Sciatic nerve (tissue), 2 donors: Measurements from ENCODE around the gene C2CD2. TPM values are rescaled to one million over a fixed set of nuclear protein-coding genes. Genes with fewer than 3 reads are reported as not detected.

ENCODE experiments used
- ATAC-seq: fragments of 200-7000 bp; cut with Tn5 transposase; one replicate; pipeline ENCODE4 v1.9.1; 2020; ENCODE audit warnings: mild to moderate bottlenecking, moderate library complexity
- DNase-seq: peaks from one replicate; pipeline ENCODE4 v3.0.0-alpha.2; 2020; ENCODE audit warnings: low spot score
- intact Hi-C: fragments of 100-400 bp; cut with DNase I; formaldehyde crosslinking; loops from one replicate; pipeline ENCODE4 v1.14.2; 2022
- total RNA-seq: library from RNA; stranded (reverse); fragmentation: NEBNext Ultra II Directional; extraction: Animal tissue kit (Norgen Biotek cat#: 25700); gene quantifications from one replicate; pipeline ENCODE4 v1.2.1, GENCODE V29; 2021
- donor health status: DM: no; HTN: no; CAD: no.
- donor health status: DM: no; HTN: no; CAD: no.

Gene C2CD2
- total RNA-seq, 1 donor from 2014 or later = 60.9 TPM

DNA sequence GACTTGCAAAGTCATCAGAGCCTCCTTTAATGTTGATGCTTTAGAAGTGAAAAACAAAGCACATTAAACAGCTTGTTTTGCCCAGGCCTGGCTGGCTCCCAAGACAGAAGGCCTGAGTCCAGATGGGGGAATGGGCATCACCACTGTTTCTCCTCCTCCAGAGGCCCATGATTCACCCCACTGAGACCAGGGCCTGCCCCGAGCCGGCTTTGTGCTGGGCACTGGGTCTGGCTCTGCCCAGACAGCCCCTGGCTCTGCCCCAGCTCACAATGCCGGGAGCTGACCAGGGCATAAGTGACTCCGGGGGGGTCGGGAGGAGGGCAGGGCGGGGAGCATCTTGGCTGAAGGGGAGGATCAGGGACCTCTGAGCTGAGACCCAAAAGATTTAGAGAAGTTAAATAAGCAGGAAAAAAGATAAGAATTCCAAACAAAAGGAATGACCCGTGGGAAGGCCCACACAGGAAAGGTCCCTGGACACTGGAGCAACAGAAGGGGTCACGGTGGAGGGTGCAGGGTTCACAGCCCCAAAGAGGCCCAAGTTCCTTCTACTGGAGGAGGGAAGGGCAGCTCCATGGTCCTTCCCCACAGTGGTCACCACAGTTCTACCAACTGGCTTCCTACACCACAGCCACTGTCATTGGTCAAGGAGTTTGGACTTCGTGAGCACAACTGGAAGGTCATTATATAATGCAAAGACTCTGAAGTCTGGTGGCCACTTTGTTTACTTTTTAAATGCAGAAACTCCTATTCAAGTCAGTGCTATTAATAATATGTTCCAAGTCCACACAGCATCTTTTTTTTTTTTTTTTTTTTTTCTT is 5.5 kb downstream of the C2CD2 start:
- no peak for DNase-seq
- intact Hi-C loops = no loop called here
- ATAC-seq = peak; percentile 77

DNA sequence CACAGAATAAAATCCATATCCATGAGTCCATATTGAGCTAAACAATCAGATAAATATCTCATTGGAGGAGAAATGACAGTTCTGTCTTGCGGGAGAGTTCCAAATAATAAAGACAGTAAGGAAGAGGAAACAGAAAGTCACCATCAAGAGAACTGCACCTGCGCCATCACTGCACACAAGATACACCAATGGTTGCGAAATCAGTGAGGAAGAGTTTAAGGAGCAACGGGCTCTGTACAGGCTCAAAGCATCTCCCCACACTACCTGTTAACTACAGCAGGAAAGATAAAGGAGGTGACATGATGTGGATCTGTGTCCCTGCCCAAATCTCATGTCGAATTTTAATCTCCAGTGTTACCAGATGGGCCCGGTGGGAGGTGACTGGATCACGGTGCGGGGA is 7.8 kb downstream of the C2CD2 start:
- DNase-seq (no peak), ATAC-seq (no peak)
- intact Hi-C loops = no loop called here

DNA sequence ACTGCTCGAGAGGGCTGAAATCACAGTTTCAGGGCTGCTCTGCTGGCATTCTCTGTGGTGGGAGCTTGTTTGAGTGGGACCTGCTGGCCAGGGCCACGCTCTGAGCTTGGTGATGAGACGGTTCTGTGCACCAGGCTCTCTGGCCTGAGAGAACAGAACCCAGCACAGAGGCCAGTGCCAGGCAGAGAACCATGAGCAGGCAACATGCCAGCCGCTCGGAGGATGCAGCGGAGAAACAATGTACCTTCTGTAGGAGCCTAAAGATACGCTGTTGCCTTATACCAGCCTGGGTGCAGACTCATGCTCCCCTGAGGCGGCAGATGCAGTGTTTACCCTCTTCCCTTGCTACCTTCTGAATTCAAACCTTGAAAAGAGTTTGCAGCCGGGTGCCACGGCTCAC is 10.0 kb downstream of the C2CD2 start:
- ATAC-seq = no peak
- intact Hi-C loops = no loop called here
- DNase-seq = no peak

DNA sequence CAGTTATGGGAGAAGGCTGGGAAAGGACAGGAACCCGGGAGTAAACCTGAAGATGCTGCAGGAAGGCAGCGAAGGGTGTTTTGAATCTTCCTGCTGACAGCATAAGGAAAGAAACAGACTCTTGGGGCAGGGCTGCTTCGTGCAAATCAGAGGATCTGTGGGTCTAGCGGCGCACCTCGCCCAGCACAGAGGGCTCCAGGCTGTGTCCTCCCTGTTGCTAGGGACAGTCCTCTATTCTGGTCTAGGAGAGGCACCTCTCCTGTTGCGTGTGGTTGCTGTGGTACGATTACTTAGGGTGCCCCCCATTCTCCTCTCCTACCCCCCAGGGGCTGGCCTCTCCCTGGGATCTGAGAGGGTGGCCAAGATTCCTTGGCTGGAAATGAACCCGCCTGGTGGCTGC is 11.4 kb downstream of the C2CD2 start:
- ATAC-seq (no peak), DNase-seq (no peak)
- intact Hi-C loops = no loop called here

DNA sequence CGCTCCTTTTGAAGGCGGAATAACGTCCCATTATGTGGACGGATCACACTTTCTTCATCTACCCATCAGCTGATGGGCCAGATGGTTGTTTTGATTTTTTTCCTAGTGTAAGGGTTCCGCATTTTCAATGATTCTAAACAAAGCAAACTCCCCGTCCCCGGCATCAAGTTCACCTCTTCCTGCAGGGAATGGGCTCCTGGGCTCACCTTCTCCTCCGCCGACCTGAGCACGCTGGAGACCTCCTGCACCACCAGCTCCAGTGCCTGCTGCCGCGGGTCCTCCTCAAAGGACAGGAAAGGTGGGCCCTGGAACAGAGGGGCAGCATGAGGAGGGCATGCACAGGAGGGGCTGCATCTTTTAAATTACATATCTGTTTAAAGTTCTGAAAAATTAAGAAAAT is 11.9 kb downstream of the C2CD2 start:
- DNase-seq (no peak), ATAC-seq (no peak)
- intact Hi-C loops = no loop called here

DNA sequence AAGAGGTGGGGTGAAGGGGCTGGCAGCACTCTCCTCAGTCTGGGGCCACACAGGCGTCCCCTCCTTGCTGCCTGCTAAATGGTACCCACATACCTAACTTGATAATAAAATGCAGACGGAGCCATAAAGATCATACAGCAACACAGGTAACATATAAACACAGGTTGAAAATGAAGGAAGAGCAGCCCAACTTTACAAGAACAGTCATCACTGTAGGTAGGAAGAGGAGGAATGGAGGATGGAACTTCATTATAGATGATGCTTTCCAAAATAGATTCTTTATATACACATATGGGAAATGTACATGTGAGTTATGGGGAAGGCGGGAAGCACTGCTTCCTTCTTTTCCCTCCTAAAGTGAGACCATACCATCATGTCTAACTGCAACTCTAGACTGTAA is 13.4 kb downstream of the C2CD2 start:
- intact Hi-C loops = no loop called here
- no peak for ATAC-seq
- no peak for DNase-seq

DNA sequence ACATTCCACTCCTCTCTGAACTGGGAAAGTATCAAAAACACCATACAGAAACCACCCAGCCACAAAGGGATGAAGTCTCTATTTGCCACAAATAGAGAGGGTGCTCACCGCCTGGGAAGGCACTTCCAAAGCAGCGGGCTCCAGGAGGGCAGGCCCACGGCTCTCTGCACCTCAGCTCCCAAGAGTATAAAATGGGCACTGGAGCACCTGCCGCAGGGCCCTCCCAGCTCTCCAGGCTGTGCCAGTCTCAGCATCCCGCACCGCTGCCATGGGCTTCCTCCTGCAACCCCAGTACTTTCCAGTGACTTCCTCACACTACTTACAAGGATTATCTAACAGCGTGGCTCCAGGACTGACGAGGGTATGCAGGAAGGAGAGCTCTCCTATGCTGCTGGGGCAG is 14.4 kb downstream of the C2CD2 start:
- DNase-seq = no peak
- no peak for ATAC-seq
- intact Hi-C loops = no loop called here

DNA sequence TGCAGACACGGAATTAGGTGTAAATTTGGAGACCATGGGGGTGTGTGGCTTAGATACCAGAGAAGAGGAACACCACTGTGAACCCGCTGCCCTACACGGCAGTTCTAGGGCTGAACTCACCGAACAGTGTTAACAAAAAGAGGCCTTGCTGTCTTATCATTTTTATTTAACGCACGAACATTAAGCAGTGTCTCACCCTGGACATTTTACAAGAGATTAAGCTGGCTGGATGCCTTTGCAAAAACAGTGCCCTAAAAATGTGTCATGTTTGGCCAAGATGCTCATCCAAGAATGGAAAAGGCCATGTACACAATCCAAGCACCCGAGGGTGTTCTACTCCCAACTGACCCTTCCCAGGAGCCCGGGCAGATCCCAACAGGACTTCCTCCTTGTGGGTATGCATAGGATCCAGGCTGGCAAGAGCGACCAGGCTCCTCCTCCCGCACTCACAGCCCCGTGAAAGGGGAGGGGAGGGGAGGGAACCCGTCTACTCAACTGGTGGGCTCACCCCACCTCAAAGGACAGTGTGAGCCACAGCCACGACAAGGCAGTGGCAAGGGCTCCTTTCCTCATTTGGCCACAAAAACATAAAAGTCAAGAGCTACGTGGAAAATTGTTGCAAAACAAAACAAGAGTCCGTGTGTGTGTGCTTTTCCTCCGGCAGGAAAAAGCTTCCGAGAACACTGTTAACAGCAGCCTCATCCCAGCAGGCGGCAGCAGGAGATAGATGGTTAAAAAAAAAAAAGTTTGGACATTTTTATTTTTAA is 20.3 kb downstream of the C2CD2 start:
- peak; percentile 58 for ATAC-seq
- DNase-seq = no peak
- intact Hi-C loops = no loop called here

DNA sequence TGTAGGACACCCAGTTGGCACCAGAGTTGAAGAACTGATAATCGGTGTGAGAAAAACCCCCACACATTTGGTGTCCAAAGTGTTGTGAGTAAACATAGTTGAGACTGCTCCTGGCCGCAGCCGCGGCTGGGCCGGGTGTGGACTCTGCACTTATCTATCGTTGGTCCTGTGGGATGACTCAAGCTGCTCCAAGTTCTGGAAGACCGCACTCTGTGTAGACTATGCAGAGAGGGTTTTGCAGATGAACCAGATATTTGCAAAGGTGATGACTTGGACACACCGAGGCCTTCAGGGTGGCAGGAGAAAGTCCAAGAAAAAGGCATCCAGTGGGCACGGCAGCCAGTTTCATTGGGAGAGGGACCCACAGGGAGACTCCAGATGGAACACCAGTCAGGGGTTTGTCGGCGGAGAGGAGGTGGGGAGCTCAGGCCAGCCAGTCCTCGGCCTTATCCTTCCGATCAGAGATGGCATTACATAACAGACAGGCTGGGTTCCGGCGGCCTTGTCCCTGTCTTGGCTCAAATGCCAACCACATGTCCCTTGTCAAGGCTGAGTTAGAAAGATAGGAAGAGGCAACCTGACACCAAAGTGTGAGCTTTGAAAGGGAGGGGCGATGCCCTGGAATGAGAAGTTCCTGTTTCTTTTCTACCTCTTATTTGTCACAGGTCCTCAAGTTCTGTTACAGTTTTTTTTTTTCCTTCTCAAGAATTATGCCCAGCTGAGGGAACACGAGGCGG is 21.1 kb downstream of the C2CD2 start:
- DNase-seq (no peak), ATAC-seq (peak; percentile 72)
- intact Hi-C loops = no loop called here

DNA sequence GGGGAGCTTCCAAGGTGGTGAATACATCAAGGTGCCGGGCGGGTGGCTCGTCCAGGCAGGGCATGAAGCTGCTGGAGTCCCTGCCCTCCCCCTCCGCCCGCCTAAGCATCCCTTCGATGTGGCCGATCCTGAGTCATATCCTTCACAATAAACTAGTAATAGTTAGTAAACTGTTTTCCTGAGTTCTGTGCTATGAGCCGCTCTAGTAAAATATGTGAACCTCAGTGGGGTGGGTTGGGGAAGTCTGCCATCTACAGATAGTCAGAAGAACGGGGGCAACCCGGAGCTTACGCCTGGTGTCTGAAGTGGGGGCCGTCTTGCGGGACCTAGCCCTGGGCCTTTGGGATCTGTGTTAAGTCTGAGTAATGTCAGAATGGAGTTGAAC is 21.6 kb downstream of the C2CD2 start:
- ATAC-seq (peak; percentile 16), DNase-seq (no peak)
- intact Hi-C loops = no loop called here

DNA sequence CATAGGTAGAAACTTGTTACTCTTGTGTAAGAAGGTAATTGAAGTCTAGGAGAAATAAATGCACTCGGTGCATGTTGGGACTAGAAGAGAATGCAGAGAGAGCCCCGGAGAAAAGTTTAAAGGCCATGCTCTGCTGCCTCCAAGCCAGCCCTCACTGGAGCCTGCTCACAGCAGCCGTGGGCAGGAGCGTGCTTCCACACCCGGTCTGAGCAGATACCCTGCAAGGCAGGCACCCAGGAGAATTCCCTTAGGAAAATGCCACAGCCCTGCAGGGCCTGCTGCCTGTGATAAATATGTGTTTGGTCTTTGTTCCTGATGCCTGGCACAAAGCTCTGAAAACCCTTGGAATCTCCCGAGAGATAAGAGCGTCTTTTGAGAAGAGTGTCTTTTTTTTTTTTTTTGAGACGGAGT is 22.8 kb downstream of the C2CD2 start:
- ATAC-seq (no peak), DNase-seq (no peak)
- intact Hi-C loops = no loop called here

DNA sequence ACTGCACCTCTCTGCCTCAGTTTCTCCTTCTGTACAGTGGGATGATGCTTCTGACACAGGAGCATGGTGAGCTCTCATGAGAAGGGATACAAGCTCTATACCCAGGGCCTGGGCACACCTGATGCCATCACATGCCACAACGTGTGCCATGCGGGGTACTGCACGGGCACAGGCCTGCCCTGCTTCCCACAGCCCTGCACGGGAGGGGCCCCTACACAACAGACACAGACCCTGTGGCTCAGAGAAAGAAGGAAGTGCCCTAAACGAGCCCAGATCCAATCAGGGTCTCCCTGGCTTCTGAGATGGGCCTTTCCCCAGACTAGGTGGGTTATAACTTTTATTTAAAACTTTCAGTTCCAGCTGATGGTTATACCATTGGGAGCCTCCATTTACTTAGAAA is 24.6 kb downstream of the C2CD2 start:
- ATAC-seq (no peak), DNase-seq (no peak)
- intact Hi-C loops = no loop called here

DNA sequence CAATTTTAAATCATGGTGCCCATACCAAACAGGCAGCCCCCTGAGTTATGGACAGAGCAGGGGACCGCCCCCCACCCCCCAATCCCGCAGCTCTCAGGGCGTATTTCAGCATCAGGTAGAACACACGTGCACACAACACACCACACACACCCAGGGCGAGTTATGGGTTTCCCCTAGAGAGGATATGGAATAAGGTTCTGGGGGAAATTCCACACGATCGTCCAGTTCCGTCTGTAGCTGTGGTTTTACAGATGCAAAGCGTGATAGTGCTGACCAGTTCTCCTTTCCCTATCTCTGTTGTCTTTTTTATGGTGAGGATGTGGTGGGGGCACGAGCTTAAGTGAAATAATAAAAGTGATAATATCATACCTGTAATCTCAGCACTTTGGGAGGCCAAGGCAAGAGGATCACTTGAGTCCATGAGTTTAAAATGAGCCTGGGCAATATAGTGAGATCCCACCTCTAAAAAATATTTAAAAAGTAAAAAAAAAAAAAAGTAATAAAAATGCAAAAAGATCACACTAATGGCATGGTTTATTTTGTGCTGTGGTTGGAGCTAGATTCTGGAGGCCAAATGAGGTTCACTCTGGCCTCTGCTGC is 25.1 kb downstream of the C2CD2 start:
- intact Hi-C loops = no loop called here
- no peak for ATAC-seq
- DNase-seq = no peak

DNA sequence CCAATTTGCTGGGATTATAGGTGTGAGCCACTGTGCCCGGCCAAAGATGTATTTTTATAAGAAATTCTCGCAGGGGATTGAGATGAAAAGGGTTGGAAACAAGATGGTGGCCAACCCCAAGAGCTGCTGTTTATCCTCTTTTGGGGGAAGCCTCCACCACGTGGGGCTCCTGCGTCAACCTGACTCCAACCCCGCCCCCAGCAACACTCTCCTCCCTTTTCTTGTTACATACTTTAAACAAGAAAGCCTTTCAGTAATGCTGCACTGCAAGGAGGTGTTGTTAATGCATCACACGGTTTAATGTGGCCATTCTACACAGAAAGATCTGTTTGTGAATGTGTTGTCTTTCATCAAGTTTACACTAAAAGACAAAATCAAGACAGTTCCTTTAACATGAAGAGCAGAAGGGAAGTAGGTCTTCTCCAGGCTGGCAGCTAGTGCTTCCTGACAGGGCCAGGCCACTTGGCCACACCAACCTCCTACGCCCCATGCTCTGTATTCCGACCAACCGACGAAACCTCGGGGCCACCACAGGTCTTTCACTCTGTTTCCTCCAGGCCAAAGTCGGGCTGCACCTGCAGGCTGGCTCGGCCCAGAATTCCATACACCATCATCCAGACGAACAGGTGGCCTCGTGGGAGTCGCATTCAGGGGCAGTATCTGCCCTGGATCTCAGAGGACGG is 25.9 kb downstream of the C2CD2 start:
- DNase-seq (no peak), ATAC-seq (no peak)
- intact Hi-C loops = no loop called here

DNA sequence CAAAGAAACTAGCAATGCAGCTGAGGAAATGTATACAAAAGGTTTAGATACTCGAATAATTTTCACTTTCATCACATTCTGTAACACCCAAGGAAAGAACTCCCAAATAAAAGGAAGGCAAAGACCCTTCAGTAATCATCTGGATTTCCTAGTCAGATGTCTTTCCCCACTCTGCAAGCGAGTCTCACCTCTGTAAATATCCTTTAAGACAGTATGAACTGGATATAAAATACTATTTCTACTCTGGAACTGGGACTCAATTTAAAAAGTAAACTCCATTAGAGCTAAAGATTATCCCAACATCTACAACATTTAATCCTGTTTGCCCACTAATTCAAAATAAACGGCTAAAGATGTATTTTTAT is 27.0 kb downstream of the C2CD2 start:
- DNase-seq (no peak), ATAC-seq (no peak)
- intact Hi-C loops = no loop called here

DNA sequence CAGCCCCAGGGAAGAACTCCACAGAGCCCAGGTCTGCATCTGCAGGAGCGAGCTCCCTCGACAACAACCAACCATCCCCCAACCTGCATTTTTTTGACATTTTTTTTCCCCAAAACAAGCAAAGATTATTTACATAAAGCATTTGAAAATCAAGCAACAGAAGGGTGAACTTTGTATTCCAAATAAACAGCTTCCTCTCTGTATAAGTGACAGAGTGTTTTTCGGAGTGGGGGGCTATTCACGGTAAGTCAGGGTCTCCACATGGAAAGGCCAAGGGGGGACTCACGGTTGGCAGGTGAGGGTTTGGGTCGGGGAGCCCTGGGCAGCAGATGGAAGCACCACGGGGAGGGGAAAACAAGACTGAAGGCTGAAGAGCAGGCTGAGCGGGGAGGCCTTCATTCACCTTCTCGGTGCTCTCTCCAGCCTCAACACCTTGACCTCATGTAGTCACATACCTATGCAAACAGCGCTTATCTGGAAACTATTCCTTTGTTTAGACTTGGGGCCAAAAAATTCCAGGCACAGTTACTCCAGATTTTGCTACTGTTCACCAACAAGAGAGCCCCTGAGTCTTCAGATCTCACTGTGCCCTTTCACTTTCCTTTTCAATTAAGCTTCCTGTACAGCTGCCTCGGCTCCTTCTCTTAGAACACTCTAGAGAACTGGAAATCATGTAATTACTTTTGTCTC is 27.6 kb downstream of the C2CD2 start:
- intact Hi-C loops = no loop called here
- peak; percentile 65 for ATAC-seq
- DNase-seq = no peak

DNA sequence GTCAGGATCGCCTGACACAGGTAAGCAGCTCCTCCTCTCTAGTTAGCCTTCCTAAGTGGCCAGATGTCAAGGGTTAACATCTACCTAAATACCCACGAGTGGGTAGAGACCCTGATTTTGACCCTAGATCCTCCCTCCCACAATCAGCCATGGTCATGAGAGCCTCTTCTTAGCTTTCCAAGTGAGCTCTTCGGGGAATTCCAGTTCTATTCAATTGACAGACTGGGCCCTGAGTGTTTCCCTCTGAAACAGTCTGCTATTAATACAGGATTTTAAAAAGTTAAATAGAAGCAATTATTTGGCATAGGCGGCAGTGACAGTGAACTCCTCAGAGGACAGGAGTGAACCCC is 28.1 kb downstream of the C2CD2 start:
- intact Hi-C loops = no loop called here
- DNase-seq = no peak

DNA sequence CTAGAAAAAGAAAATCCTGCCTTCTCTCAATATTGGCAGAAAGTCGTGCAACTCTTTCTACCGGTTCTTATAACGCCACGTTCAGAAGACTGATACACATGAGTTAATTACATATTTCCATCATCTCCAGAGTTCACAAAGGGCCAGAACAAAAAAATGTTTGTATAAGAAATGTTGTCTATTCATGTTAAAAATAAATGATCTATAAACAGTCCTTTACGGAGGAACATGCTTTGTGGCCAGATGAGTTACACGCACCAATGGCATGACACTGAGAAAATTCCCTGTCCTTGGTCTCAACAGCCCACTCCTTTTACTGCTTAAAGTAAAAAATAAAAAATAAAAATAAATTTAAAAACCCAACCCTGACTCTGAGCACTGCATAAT is 29.5 kb downstream of the C2CD2 start:
- peak; percentile 43 for ATAC-seq
- no peak for DNase-seq

More for the DNA sequence above, 28.1 kb downstream of the C2CD2 start:
- no peak for ATAC-seq

More for the DNA sequence above, 29.5 kb downstream of the C2CD2 start:
- intact Hi-C loops = no loop called here
